ENCODE measurements around the gene IGSF6. TPM values are rescaled to one million over a fixed set of nuclear protein-coding genes. Genes with fewer than 3 reads are reported as not detected.
A peak's percentile ranks its signal among the peaks of the same experiment; 100 is the strongest.

Gene IGSF6
- total and polyA plus RNA-seq, 2 of the 13 experiments (the other 11 are each of a cell fraction or from before 2014, with no cell fraction given), result not detected

- no peak for TF ChIP-seq CEBPZ (IDR thresholded peaks at IDR 0.05; ENCODE audit: low read length)
- TF ChIP-seq PBX2 (CRISPR knock-in tag; IDR thresholded peaks at IDR 0.05), result no peak
- no peak for TF ChIP-seq TCF7L2 (IDR thresholded peaks at IDR 0.05; ENCODE audit: low read depth, low read length)
- TF ChIP-seq ZNF605 (CRISPR knock-in tag; IDR thresholded peaks at IDR 0.05), result peak; percentile 99
- TF ChIP-seq, protein P1, sequence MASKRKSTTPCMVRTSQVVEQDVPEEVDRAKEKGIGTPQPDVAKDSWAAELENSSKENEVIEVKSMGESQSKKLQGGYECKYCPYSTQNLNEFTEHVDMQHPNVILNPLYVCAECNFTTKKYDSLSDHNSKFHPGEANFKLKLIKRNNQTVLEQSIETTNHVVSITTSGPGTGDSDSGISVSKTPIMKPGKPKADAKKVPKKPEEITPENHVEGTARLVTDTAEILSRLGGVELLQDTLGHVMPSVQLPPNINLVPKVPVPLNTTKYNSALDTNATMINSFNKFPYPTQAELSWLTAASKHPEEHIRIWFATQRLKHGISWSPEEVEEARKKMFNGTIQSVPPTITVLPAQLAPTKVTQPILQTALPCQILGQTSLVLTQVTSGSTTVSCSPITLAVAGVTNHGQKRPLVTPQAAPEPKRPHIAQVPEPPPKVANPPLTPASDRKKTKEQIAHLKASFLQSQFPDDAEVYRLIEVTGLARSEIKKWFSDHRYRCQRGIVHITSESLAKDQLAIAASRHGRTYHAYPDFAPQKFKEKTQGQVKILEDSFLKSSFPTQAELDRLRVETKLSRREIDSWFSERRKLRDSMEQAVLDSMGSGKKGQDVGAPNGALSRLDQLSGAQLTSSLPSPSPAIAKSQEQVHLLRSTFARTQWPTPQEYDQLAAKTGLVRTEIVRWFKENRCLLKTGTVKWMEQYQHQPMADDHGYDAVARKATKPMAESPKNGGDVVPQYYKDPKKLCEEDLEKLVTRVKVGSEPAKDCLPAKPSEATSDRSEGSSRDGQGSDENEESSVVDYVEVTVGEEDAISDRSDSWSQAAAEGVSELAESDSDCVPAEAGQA (IDR thresholded peaks at IDR 0.05; ENCODE audit: low read depth), result peak; percentile 93
- TF ChIP-seq, protein P1 (CRISPR knock-in tag; IDR thresholded peaks at IDR 0.05; ENCODE audit: borderline replicate concordance), result no peak; the same call in 1 of the 2 replicates
- TF ChIP-seq ZNF564 (CRISPR knock-in tag; IDR thresholded peaks at IDR 0.05), result peak; percentile 95
- TF ChIP-seq, protein P2, sequence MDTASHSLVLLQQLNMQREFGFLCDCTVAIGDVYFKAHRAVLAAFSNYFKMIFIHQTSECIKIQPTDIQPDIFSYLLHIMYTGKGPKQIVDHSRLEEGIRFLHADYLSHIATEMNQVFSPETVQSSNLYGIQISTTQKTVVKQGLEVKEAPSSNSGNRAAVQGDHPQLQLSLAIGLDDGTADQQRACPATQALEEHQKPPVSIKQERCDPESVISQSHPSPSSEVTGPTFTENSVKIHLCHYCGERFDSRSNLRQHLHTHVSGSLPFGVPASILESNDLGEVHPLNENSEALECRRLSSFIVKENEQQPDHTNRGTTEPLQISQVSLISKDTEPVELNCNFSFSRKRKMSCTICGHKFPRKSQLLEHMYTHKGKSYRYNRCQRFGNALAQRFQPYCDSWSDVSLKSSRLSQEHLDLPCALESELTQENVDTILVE (CRISPR knock-in tag; IDR thresholded peaks at IDR 0.05), result peak; percentile 99
- TF ChIP-seq MAFF (IDR thresholded peaks at IDR 0.05; ENCODE audit: low read depth, low read length), result no peak; the same call in 1 of the 2 replicates
- TF ChIP-seq SIN3B (IDR thresholded peaks at IDR 0.05; ENCODE audit: low read length), result peak; percentile 91
- peak; percentile 96 for TF ChIP-seq MED1 (CRISPR knock-in tag; IDR thresholded peaks at IDR 0.05)
- TF ChIP-seq CC2D1A (CRISPR knock-in tag; IDR thresholded peaks at IDR 0.05), result peak; percentile 97
- TF ChIP-seq NFIC (IDR thresholded peaks at IDR 0.05; ENCODE audit: low read length), result no peak
- no peak for TF ChIP-seq ZNF720 (CRISPR knock-in tag; IDR thresholded peaks at IDR 0.05)
- TF ChIP-seq ZFP36 (IDR thresholded peaks at IDR 0.05; ENCODE audit: borderline replicate concordance, low read depth, low read length, partially characterized antibody), result no peak
- TF ChIP-seq ZNF547 (CRISPR knock-in tag; IDR thresholded peaks at IDR 0.05), result peak; percentile 97
- peak; percentile 99 for TF ChIP-seq ASH2L (IDR thresholded peaks at IDR 0.05; ENCODE audit: insufficient read length, low read depth, low read length)
- peak; percentile 92 for TF ChIP-seq ZSCAN29 (CRISPR knock-in tag; conservative IDR thresholded peaks at IDR 0.05)
Observed at GRCh38 chr16:21599122-21600030, 53.0 kb downstream of the IGSF6 start, which contains the start of gene METTL9 (continued).
